IMR-90 (cell line): Measurements from ENCODE around the gene PMEPA1. TPM values are rescaled to one million over a fixed set of nuclear protein-coding genes. Genes with fewer than 3 reads are reported as not detected.
A peak's percentile ranks its signal among the peaks of the same experiment; 100 is the strongest.

Source experiments
- ATAC-seq: fragments of 200-7000 bp; cut with Tn5 transposase; 2 replicates; pipeline ENCODE4 v1.9.1; 2020; ENCODE audit warnings: low read depth, mild to moderate bottlenecking, moderate library complexity
- BruUV-seq: library from RNA; stranded (reverse); fragments of 400-500 nt; replicated peaks from 2 replicates; lab custom pipeline; 2021; lab: Mats Ljungman, UMichigan
- CTCF ChIA-PET: fragments of 300-600 bp; formaldehyde crosslinking; extraction: SDS; loops from one replicate; lab custom pipeline; 2021; ENCODE audit warnings: antibody characterized with exemption; lab: Yijun Ruan, JAX
- POLR2A ChIA-PET: fragments of 300-600 bp; sonication (Branson Sonifier 250); formaldehyde crosslinking; loops from one replicate; lab custom pipeline; 2022; ENCODE audit warnings: antibody characterized with exemption; ENCODE audit not compliant: unreplicated experiment; lab: Charles Lee
- DNase-seq: peaks from one replicate; pipeline ENCODE4 v3.0.0; 2013
- H2AFZ ChIP-seq: replicated peaks from 2 replicates; pipeline ENCODE3; 2013; ENCODE audit warnings: low read length, mild to moderate bottlenecking; ENCODE audit not compliant: poor library complexity
- H2AK5ac ChIP-seq: 2 replicates; pipeline ENCODE4 v1.6.1; 2013; ENCODE audit warnings: low read depth, low read length, inconsistent platforms
- H2AK9ac ChIP-seq: replicated peaks from 2 replicates; pipeline ENCODE3; 2013; ENCODE audit warnings: mild to moderate bottlenecking, low read depth, low read length, moderate library complexity; ENCODE audit not compliant: poor library complexity
- H2BK120ac ChIP-seq: 2 replicates; pipeline ENCODE4 v1.6.1; 2013; ENCODE audit warnings: low read depth, low read length, inconsistent platforms
- H2BK15ac ChIP-seq: 3 replicates; pipeline ENCODE4 v1.6.1; 2013; ENCODE audit warnings: low read depth, low read length, inconsistent platforms
- H2BK20ac ChIP-seq: 2 replicates; pipeline ENCODE4 v1.6.1; 2013; ENCODE audit warnings: low read depth, mild to moderate bottlenecking, inconsistent platforms, low read length, moderate library complexity
- H2BK5ac ChIP-seq: 2 replicates; pipeline ENCODE4 v1.6.1; 2013; ENCODE audit warnings: mild to moderate bottlenecking, low read depth, low read length, inconsistent platforms; ENCODE audit not compliant: poor library complexity, severe bottlenecking
- H3K14ac ChIP-seq: replicated peaks from 2 replicates; pipeline ENCODE4 v1.6.1; 2013; ENCODE audit warnings: low read depth, low read length, inconsistent platforms
- H3K18ac ChIP-seq: 2 replicates; pipeline ENCODE4 v1.6.1; 2013; ENCODE audit warnings: low read depth, low read length, control low read depth
- H3K23ac ChIP-seq: 2 replicates; pipeline ENCODE4 v1.6.1; 2013; ENCODE audit warnings: low read depth, low read length, inconsistent platforms
- H3K27ac ChIP-seq: 2 replicates; pipeline ENCODE4 v1.5.1; 2013; ENCODE audit warnings: mild to moderate bottlenecking, control low read depth, low read length; ENCODE audit not compliant: insufficient read depth
- H3K27me3 ChIP-seq: 2 replicates; pipeline ENCODE4 v1.6.1; 2013; ENCODE audit warnings: low read length; ENCODE audit not compliant: control insufficient read depth, insufficient read depth
- H3K36me3 ChIP-seq: 2 replicates; pipeline ENCODE4 v1.6.1; 2013; ENCODE audit warnings: low read length, mixed read lengths; ENCODE audit not compliant: control insufficient read depth, insufficient read depth
- H3K4ac ChIP-seq: 2 replicates; pipeline ENCODE4 v1.6.1; 2013; ENCODE audit warnings: low read depth, low read length, inconsistent platforms
- H3K4me1 ChIP-seq: 2 replicates; pipeline ENCODE4 v1.6.1; 2013; ENCODE audit warnings: low read length, mixed read lengths; ENCODE audit not compliant: control insufficient read depth, insufficient read depth
- H3K4me2 ChIP-seq: 2 replicates; pipeline ENCODE4 v1.6.1; 2013; ENCODE audit warnings: low read depth, mild to moderate bottlenecking, control low read depth, low read length, moderate library complexity
- H3K4me3 ChIP-seq: 2 replicates; pipeline ENCODE4 v1.5.1; 2013; ENCODE audit warnings: low read depth, mild to moderate bottlenecking, control low read depth, low read length, moderate library complexity; ENCODE audit not compliant: insufficient read depth
- H3K56ac ChIP-seq: 2 replicates; pipeline ENCODE4 v1.6.1; 2013; ENCODE audit warnings: low read length, inconsistent platforms; ENCODE audit not compliant: insufficient read depth; ENCODE audit errors: extremely low read depth
- H3K79me1 ChIP-seq, 2 experiments: 2 replicates each; pipeline ENCODE4 v1.6.1; 2013; ENCODE audit warnings: low read length in 2 of 2, inconsistent platforms in 1 of 2, low read depth in 1 of 2
- H3K9ac ChIP-seq: 2 replicates; pipeline ENCODE4 v1.6.1; 2013; ENCODE audit warnings: low read depth, low read length, control low read depth
- H3K9me1 ChIP-seq: 2 replicates; pipeline ENCODE4 v1.6.1; 2013; ENCODE audit warnings: low read length, inconsistent platforms; ENCODE audit not compliant: insufficient read depth
- H3K9me3 ChIP-seq: 2 replicates; pipeline ENCODE4 v1.6.1; 2013; ENCODE audit warnings: low read length; ENCODE audit not compliant: control insufficient read depth, insufficient read depth
- H4K20me1 ChIP-seq: 2 replicates; pipeline ENCODE4 v1.6.1; 2013; ENCODE audit warnings: low read length, inconsistent platforms; ENCODE audit not compliant: insufficient read depth
- H4K5ac ChIP-seq: 2 replicates; pipeline ENCODE4 v1.6.1; 2013; ENCODE audit warnings: mild to moderate bottlenecking, low read depth, low read length, control low read depth
- H4K8ac ChIP-seq, 2 experiments: 2 replicates each; pipeline ENCODE4 v1.6.1; 2013; ENCODE audit warnings: low read depth in 2 of 2, low read length in 2 of 2, control low read depth in 1 of 2, inconsistent platforms in 1 of 2
- H4K91ac ChIP-seq: 2 replicates; pipeline ENCODE4 v1.6.1; 2013; ENCODE audit warnings: low read depth, low read length, inconsistent platforms; ENCODE audit not compliant: insufficient read depth
- BHLHE40 ChIP-seq: fragments of 150-350 bp; IDR thresholded peaks from 2 replicates; pipeline ENCODE4 v1.6.1; 2016; ENCODE audit warnings: mild to moderate bottlenecking, low read depth, low read length
- CEBPB ChIP-seq: IDR thresholded peaks from 2 replicates; pipeline ENCODE4 v1.6.1; 2012; ENCODE audit warnings: low read depth, low read length, improper control_type of control experiment
- CHD1 ChIP-seq: IDR thresholded peaks from 2 replicates; pipeline ENCODE4 v1.6.1; 2012; ENCODE audit warnings: low read depth, low read length, improper control_type of control experiment
- FOS ChIP-seq: fragments of 150-350 bp; IDR thresholded peaks from 2 replicates; pipeline ENCODE4 v1.6.1; 2016; ENCODE audit warnings: low read depth, low read length
- MAFK ChIP-seq: IDR thresholded peaks from 2 replicates; pipeline ENCODE4 v1.6.1; 2012; ENCODE audit warnings: low read depth, low read length, improper control_type of control experiment
- MAZ ChIP-seq: IDR thresholded peaks from 2 replicates; pipeline ENCODE4 v1.6.1; 2012; ENCODE audit warnings: low read depth, mild to moderate bottlenecking, low read length, improper control_type of control experiment, moderate library complexity, borderline replicate concordance
- MXI1 ChIP-seq: IDR thresholded peaks from 2 replicates; pipeline ENCODE4 v1.6.1; 2012; ENCODE audit warnings: low read depth, mild to moderate bottlenecking, low read length, moderate library complexity, borderline replicate concordance
- NFE2L2 ChIP-seq: fragments of 150-350 bp; IDR thresholded peaks from 2 replicates; pipeline ENCODE4 v1.6.1; 2016; ENCODE audit warnings: low read depth, mild to moderate bottlenecking, low read length
- POLR2A ChIP-seq: IDR thresholded peaks from 2 replicates; pipeline ENCODE4 v1.6.1; 2012; ENCODE audit warnings: mild to moderate bottlenecking, low read depth, low read length
- RAD21 ChIP-seq: IDR thresholded peaks from 2 replicates; pipeline ENCODE4 v1.6.1; 2012; ENCODE audit warnings: low read length, improper control_type of control experiment
- RCOR1 ChIP-seq: IDR thresholded peaks from 2 replicates; pipeline ENCODE4 v1.6.1; 2012; ENCODE audit warnings: mild to moderate bottlenecking, low read length, improper control_type of control experiment; ENCODE audit not compliant: insufficient replicate concordance
- RFX5 ChIP-seq: IDR thresholded peaks from 2 replicates; pipeline ENCODE4 v1.8.0; 2012; ENCODE audit warnings: low read depth, mild to moderate bottlenecking, low read length, moderate library complexity
- SMC3 ChIP-seq: fragments of 150-350 bp; IDR thresholded peaks from 2 replicates; pipeline ENCODE4 v1.6.1; 2016; ENCODE audit warnings: low read depth, mild to moderate bottlenecking, antibody characterized with exemption, low read length, moderate library complexity
- USF2 ChIP-seq: fragments of 150-350 bp; IDR thresholded peaks from 2 replicates; pipeline ENCODE4 v1.6.1; 2017; ENCODE audit warnings: mild to moderate bottlenecking, antibody characterized with exemption, low read length, low read depth
- WGBS, 2 experiments: methylation state at CpG; one replicate each; pipeline versions ENCODE4 v1.1.5 to v1.1.7; 2013; ENCODE audit warnings: missing lambda C conversion rate in 2 of 2; ENCODE audit not compliant: insufficient read length in 1 of 2; ENCODE audit errors: extremely low coverage in 2 of 2; 5-methylcytosine and 5-hydroxymethylcytosine counted together
- dilution Hi-C: fragments of 300-500 bp; cut with HindIII; formaldehyde crosslinking; loops from one replicate; pipeline ENCODE4 v1.14.3; 2018; ENCODE audit warnings: low sequenced_read_pairs; ENCODE audit not compliant: unreplicated experiment
- in situ Hi-C: fragments of 300-500 bp; cut with MboI; formaldehyde crosslinking; loops from 3 replicates; pipeline ENCODE4 v1.14.3; 2019; ENCODE audit warnings: low sequenced_read_pairs, inconsistent platforms, mixed read lengths
- intact Hi-C: fragments of 100-400 bp; cut with micrococcal nuclease; formaldehyde crosslinking; loops from 2 replicates; pipeline ENCODE4 v1.10.0; 2022
- polyA plus RNA-seq, 3 experiments: library from polyadenylated mRNA; depleted of rRNA; stranded (reverse); fragments of >200 nt; gene quantifications; 2 replicates each; pipeline ENCODE4 v1.2.3, GENCODE V29; 2012; ENCODE audit warnings: low replicate concordance in 1 of 3
- total RNA-seq: library from RNA; depleted of rRNA; stranded (reverse); fragments of >200 nt; gene quantifications from 2 replicates; pipeline ENCODE4 v1.2.3, GENCODE V29; 2012
- TF ChIP-seq, protein P1 (sequence below): conservative IDR thresholded peaks from 2 replicates; pipeline ENCODE4 v1.5.1; 2012; ENCODE audit warnings: mild to moderate bottlenecking, low read depth, low read length, improper control_type of control experiment
- TF ChIP-seq, protein P2 (sequence below): fragments of 150-350 bp; IDR thresholded peaks from 2 replicates; pipeline ENCODE4 v1.6.1; 2016; ENCODE audit warnings: low read depth, mild to moderate bottlenecking, low read length, moderate library complexity, borderline replicate concordance

The PMEPA1 gene
- total and polyA plus RNA-seq, 2 of the 4 experiments (the other 2 are of a cell fraction), result 2.0 to 6.9 TPM

- no peak overlapping the region for H3K4me2 ChIP-seq
- intact Hi-C loops, result no loop called here
- H2BK5ac ChIP-seq, result no peak overlapping the region
- H2AK9ac ChIP-seq, result no peak overlapping the region
- no peak overlapping the region for H3K18ac ChIP-seq
- H2BK15ac ChIP-seq, result no peak overlapping the region
- no peak overlapping the region for H3K4ac ChIP-seq
- H3K4me1 ChIP-seq, result no peaks in the 10 kb centered on the region
- H3K27me3 ChIP-seq, result no peaks in the 10 kb centered on the region
- no peak overlapping the region for H3K56ac ChIP-seq
- H3K9me1 ChIP-seq, result no peaks in the 10 kb centered on the region; the same call in 1 of the 2 replicates
- no peak overlapping the region for H3K9ac ChIP-seq
- ATAC-seq (peak; percentile 18; the same call in 1 of the 2 replicates), DNase-seq (no peak)
- H2BK120ac ChIP-seq, result no peak overlapping the region
- no peak overlapping the region for H4K8ac ChIP-seq
- peaks cover 2% of the 10 kb centered on the region; the same call in 1 of the 2 replicates for H3K36me3 ChIP-seq
- in situ Hi-C loops, result loop anchor here (25.0 kb wide), 1 partner anchor 1352 kb away; the partner anchor contains the start of genes ATP5F1E and PRELID3B
- H2BK20ac ChIP-seq, result no peak overlapping the region
- H2AK5ac ChIP-seq, result no peak overlapping the region
- CTCF ChIA-PET, result interaction anchor here (0.6 kb wide), 1 partner anchor 495 kb away, joined by 3 read pairs; no protein-coding TSS in a partner anchor
- H3K23ac ChIP-seq, result no peak overlapping the region
- H4K20me1 ChIP-seq, result peaks cover 60% of the 10 kb centered on the region
- no TSS peak for BruUV-seq
- H3K79me1 ChIP-seq, result peaks cover 12 to 23% of the 10 kb centered on the region in 2 experiments; a peak in 3 of 4 replicates
- WGBS, 2 experiments, result 60% methylated on average over 4 of the region's 21 CpGs; no CpG with 5 or more reads in 1 of the 2 experiments
- no peak overlapping the region for H3K4me3 ChIP-seq
- TF ChIP-seq, protein P1, sequence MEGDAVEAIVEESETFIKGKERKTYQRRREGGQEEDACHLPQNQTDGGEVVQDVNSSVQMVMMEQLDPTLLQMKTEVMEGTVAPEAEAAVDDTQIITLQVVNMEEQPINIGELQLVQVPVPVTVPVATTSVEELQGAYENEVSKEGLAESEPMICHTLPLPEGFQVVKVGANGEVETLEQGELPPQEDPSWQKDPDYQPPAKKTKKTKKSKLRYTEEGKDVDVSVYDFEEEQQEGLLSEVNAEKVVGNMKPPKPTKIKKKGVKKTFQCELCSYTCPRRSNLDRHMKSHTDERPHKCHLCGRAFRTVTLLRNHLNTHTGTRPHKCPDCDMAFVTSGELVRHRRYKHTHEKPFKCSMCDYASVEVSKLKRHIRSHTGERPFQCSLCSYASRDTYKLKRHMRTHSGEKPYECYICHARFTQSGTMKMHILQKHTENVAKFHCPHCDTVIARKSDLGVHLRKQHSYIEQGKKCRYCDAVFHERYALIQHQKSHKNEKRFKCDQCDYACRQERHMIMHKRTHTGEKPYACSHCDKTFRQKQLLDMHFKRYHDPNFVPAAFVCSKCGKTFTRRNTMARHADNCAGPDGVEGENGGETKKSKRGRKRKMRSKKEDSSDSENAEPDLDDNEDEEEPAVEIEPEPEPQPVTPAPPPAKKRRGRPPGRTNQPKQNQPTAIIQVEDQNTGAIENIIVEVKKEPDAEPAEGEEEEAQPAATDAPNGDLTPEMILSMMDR, result no peak
- TF ChIP-seq FOS (no peak), RFX5 (no peak), MXI1 (no peak), USF2 (no peak), CHD1 (no peak), NFE2L2 (no peak), SMC3 (no peak), MAFK (no peak), POLR2A (no peak), BHLHE40 (no peak), RAD21 (no peak), MAZ (no peak), CEBPB (no peak), RCOR1 (no peak)
- TF ChIP-seq, protein P2, sequence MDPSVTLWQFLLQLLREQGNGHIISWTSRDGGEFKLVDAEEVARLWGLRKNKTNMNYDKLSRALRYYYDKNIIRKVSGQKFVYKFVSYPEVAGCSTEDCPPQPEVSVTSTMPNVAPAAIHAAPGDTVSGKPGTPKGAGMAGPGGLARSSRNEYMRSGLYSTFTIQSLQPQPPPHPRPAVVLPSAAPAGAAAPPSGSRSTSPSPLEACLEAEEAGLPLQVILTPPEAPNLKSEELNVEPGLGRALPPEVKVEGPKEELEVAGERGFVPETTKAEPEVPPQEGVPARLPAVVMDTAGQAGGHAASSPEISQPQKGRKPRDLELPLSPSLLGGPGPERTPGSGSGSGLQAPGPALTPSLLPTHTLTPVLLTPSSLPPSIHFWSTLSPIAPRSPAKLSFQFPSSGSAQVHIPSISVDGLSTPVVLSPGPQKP, result no peak
- no peak overlapping the region for H2AFZ ChIP-seq
- H4K5ac ChIP-seq, result no peak overlapping the region
- dilution Hi-C loops, result no loop called here
- H3K9me3 ChIP-seq, result no peaks in the 10 kb centered on the region
- POLR2A ChIA-PET, result no interaction called here
- no peak overlapping the region for H4K91ac ChIP-seq
- H3K14ac ChIP-seq, result no peak overlapping the region
- H3K27ac ChIP-seq, result no peak overlapping the region
Measured at GRCh38 chr20:57685146-57685758, 24.6 kb downstream of the PMEPA1 start.
